HG03175 (cell line): ENCODE measurements around the gene ANTKMT.
A peak's percentile ranks its signal among the peaks of the same experiment; 100 is the strongest.

Experiments
- ATAC-seq: cut with Tn5 transposase; IDR thresholded peaks from one replicate; pipeline ENCODE4 v1.9.1; 2021; ENCODE audit warnings: mild to moderate bottlenecking, moderate library complexity; ENCODE audit not compliant: unreplicated experiment

The ANTKMT gene

GRCh38 chr16:726188-726437, 5.2 kb downstream of the ANTKMT start:
- no peak for ATAC-seq

- ATAC-seq: peak; percentile 21
Measured at GRCh38 chr16:726438-727290, 5.7 kb downstream of the ANTKMT start, which contains the start of the genes CCDC78 and HAGHL. Gene CCDC78 (minus strand): TSS chr16:726443. CDS start chr16:726367, 76 bp downstream. Gene HAGHL (plus strand): TSS chr16:727106. CDS start chr16:727510, 404 bp downstream.

GRCh38 chr16:727291-727977, 6.5 kb downstream of the ANTKMT start:
- peak; percentile 10 for ATAC-seq

GRCh38 chr16:728131-728889, 7.4 kb downstream of the ANTKMT start:
- peak; percentile 40 for ATAC-seq

GRCh38 chr16:728890-729744, 8.2 kb downstream of the ANTKMT start:
- ATAC-seq: no peak

GRCh38 chr16:729768-730665, 9.1 kb downstream of the ANTKMT start:
- ATAC-seq: no peak

GRCh38 chr16:730666-731509, 9.9 kb downstream of the ANTKMT start:
- no peak for ATAC-seq

- no peak for ATAC-seq
Measured at GRCh38 chr16:732332-732731, 11.4 kb downstream of the ANTKMT start.

GRCh38 chr16:732936-733335, 12.0 kb downstream of the ANTKMT start:
- no peak for ATAC-seq

GRCh38 chr16:733382-734207, 12.6 kb downstream of the ANTKMT start:
- no peak for ATAC-seq

GRCh38 chr16:734208-734980, 13.4 kb downstream of the ANTKMT start:
- no peak for ATAC-seq

- no peak for ATAC-seq
Measured at GRCh38 chr16:734981-735881, 14.3 kb downstream of the ANTKMT start.

- ATAC-seq: no peak
Measured at GRCh38 chr16:735982-736453, 15.1 kb downstream of the ANTKMT start.

- no peak for ATAC-seq
Measured at GRCh38 chr16:736936-737481, 16.1 kb downstream of the ANTKMT start.

- no peak for ATAC-seq
Measured at GRCh38 chr16:739560-740458, 18.9 kb downstream of the ANTKMT start.
